PFSK-1 (cell line): Measurements from ENCODE around the gene UNC13C.

Experiments
- FOXP2 ChIP-seq: optimal IDR thresholded peaks from 2 replicates; pipeline ENCODE3; 2011; ENCODE audit warnings: borderline replicate concordance, control low read depth, inconsistent platforms; ENCODE audit not compliant: insufficient read depth; ENCODE audit errors: extremely low read length, extremely low read depth
- POLR2AphosphoS5 ChIP-seq: IDR thresholded peaks from 2 replicates; pipeline ENCODE4 v1.6.1; 2012; ENCODE audit warnings: low read depth, mild to moderate bottlenecking, control low read depth, low read length, moderate library complexity
- SIN3A ChIP-seq: IDR thresholded peaks from 2 replicates; pipeline ENCODE4 v1.6.1; 2012; ENCODE audit warnings: mild to moderate bottlenecking, low read length, moderate library complexity, borderline replicate concordance; ENCODE audit not compliant: insufficient read depth
- TAF1 ChIP-seq: IDR thresholded peaks from 2 replicates; pipeline ENCODE4 v1.6.1; 2012; ENCODE audit warnings: low read length, control low read depth, borderline replicate concordance; ENCODE audit not compliant: insufficient read depth
- TF ChIP-seq, protein P1 (sequence below), 2 experiments: IDR thresholded peaks; 2 replicates each; pipeline versions ENCODE4 v1.6.1 to v1.8.0; 2011 to 2012; ENCODE audit warnings: low read depth in 2 of 2, low read length in 2 of 2, control low read depth in 1 of 2, inconsistent platforms in 1 of 2, mild to moderate bottlenecking in 1 of 2, moderate library complexity in 1 of 2; ENCODE audit not compliant: insufficient read depth in 1 of 2

The UNC13C gene

DNA sequence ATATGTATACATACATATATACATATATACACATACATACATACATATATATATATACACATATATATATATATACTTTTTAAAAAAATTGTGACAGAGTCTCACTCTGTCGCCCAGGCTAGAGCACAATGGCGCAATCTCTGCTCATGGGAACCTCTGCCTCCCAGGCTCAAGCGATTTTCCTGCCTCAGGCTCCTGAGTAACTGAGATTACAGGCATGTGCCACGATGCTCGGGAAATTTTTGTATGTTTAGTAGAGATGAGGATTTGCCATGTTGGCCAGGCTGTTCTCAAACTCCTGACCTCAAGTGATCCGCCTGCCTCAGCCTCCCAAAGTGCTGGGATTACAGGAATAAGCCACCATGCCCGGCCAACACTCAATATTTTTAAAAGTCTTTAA, 302.5 kb downstream of the UNC13C start:
- TF ChIP-seq POLR2AphosphoS5 (no peak), TAF1 (no peak), FOXP2 (no peak), SIN3A (no peak)
- TF ChIP-seq, protein P1, sequence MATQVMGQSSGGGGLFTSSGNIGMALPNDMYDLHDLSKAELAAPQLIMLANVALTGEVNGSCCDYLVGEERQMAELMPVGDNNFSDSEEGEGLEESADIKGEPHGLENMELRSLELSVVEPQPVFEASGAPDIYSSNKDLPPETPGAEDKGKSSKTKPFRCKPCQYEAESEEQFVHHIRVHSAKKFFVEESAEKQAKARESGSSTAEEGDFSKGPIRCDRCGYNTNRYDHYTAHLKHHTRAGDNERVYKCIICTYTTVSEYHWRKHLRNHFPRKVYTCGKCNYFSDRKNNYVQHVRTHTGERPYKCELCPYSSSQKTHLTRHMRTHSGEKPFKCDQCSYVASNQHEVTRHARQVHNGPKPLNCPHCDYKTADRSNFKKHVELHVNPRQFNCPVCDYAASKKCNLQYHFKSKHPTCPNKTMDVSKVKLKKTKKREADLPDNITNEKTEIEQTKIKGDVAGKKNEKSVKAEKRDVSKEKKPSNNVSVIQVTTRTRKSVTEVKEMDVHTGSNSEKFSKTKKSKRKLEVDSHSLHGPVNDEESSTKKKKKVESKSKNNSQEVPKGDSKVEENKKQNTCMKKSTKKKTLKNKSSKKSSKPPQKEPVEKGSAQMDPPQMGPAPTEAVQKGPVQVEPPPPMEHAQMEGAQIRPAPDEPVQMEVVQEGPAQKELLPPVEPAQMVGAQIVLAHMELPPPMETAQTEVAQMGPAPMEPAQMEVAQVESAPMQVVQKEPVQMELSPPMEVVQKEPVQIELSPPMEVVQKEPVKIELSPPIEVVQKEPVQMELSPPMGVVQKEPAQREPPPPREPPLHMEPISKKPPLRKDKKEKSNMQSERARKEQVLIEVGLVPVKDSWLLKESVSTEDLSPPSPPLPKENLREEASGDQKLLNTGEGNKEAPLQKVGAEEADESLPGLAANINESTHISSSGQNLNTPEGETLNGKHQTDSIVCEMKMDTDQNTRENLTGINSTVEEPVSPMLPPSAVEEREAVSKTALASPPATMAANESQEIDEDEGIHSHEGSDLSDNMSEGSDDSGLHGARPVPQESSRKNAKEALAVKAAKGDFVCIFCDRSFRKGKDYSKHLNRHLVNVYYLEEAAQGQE (IDR thresholded peaks at IDR 0.05; ENCODE audit: insufficient read depth in 1 of 2, low read depth in 2 of 2, low read length in 2 of 2), result no peak

DNA sequence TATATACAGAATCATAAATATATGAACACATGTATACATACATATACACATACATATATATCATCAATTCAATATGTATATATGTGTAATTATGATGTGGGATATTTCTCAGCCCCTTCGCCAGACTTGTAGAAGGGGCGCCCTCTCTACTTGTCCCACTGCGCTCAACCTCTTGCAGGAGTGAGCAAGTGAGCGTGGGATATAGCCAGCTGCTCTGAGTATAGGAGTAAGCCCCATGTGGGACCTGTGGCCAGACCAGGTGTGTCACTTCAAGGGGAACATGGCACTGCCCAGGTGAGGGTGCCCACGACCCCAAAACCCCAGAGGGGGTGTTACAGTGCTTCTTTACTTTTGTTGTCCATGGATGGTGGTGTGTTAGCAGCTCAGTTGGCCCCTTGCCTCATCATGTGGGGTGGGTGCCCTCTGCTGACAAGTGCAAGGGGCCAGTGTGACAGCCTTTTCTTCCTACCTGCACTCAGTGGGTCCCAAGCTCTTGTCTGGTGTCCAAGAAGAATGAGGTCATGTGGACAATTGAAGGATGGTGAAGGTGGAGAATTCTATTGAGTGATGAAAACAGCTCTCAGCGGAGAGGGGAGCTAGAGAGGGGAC, 304.1 kb downstream of the UNC13C start:
- no peak for TF ChIP-seq FOXP2
- TF ChIP-seq, protein P1 (IDR thresholded peaks at IDR 0.05; ENCODE audit: insufficient read depth in 1 of 2, low read depth in 2 of 2, low read length in 2 of 2), result no peak
- no peak for TF ChIP-seq TAF1
- TF ChIP-seq POLR2AphosphoS5, result no peak
- TF ChIP-seq SIN3A, result no peak

GRCh38 chr15:54288049-54288448, 309.8 kb downstream of the UNC13C start:
- no peak for TF ChIP-seq POLR2AphosphoS5

DNA sequence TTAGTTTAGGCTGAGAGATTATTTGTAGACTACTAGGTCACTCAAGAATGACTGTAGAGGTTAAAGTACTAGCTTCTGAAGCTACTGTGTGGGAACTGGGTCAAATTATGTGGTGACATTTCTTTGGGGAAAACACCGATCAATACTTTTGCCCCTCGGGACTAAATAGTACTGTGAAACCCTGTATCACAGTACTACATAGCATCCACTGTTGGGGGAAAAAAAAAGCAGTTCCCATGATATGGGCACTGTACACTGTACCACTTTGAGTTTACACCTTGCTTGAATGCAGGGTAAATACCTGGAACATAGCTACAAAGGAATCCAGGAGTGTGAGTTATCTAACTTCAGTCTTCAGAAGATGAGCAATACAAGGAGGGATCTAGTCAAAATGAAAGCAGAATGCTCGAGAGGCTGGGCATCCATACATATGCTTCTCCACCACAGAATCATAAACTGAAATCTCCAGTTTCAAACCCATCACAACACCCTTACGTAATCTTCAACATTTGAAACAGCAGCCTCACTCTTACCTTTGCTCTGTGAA, 311.4 kb downstream of the UNC13C start:
- no peak for TF ChIP-seq TAF1
- TF ChIP-seq POLR2AphosphoS5, result no peak
- TF ChIP-seq, protein P1 (IDR thresholded peaks at IDR 0.05; ENCODE audit: insufficient read depth in 1 of 2, low read depth in 2 of 2, low read length in 2 of 2), result no peak
- TF ChIP-seq SIN3A, result no peak
- TF ChIP-seq FOXP2, result no peak

DNA sequence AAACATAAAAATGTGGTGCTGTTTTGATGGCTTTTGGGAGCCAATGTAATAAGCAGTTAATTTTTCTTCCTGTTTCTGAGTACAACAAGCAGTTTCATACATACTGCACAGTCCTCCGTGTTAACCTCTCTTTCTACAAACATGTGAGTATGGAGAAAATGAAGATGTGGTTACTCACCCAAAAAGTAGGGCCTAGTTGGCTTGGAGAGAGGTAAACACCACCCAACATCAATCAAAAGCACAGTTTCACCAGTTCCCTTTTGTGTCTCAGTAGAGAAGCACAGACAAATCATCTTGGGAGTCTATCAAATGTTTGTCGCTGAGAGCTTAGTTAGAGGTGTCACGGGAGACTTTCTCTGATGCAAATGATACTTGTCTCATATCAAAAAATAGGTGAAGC, 320.2 kb downstream of the UNC13C start:
- TF ChIP-seq TAF1 (no peak), FOXP2 (no peak), SIN3A (no peak), POLR2AphosphoS5 (no peak)
- TF ChIP-seq, protein P1 (IDR thresholded peaks at IDR 0.05; ENCODE audit: insufficient read depth in 1 of 2, low read depth in 2 of 2, low read length in 2 of 2), result no peak
